Measurements from ENCODE around the gene TSPAN3. TPM values are rescaled to one million over a fixed set of nuclear protein-coding genes. Genes with fewer than 3 reads are reported as not detected.
A peak's percentile ranks its signal among the peaks of the same experiment; 100 is the strongest.

Gene TSPAN3
- total RNA-seq, 1 donor from 2014 or later, result 113 TPM

GRCh38 chr15:77083381-77084160 is 12.7 kb upstream of the TSPAN3 start:
- peaks cover 57% of the 10 kb centered on the region for H3K4me1 Mint-ChIP-seq

DNA sequence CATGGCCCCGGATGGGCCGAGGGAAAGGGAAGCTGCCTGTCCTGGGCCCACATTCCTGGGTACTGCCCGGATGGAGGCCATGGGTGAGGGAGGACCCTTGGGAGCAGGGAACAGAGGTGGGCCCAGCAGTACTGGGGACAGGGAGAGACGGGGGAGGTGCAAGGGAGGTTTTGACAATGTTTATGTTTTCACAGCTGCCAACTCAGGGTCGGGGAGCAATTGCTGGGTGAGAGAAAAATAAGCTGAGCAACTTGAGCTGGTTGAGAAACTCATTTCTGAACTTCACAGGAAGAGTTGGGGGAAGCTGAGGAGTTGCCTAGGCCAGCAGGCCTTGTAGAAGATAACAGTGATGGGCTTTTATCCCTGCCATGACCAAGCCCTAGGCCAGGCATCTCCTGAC is 11.1 kb upstream of the TSPAN3 start:
- TF ChIP-seq, protein P1, sequence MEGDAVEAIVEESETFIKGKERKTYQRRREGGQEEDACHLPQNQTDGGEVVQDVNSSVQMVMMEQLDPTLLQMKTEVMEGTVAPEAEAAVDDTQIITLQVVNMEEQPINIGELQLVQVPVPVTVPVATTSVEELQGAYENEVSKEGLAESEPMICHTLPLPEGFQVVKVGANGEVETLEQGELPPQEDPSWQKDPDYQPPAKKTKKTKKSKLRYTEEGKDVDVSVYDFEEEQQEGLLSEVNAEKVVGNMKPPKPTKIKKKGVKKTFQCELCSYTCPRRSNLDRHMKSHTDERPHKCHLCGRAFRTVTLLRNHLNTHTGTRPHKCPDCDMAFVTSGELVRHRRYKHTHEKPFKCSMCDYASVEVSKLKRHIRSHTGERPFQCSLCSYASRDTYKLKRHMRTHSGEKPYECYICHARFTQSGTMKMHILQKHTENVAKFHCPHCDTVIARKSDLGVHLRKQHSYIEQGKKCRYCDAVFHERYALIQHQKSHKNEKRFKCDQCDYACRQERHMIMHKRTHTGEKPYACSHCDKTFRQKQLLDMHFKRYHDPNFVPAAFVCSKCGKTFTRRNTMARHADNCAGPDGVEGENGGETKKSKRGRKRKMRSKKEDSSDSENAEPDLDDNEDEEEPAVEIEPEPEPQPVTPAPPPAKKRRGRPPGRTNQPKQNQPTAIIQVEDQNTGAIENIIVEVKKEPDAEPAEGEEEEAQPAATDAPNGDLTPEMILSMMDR (IDR thresholded peaks at IDR 0.05), result no peak
- ATAC-seq (ENCODE audit: low read depth) (no peak), DNase-seq (no peak)
- intact Hi-C loops (cut with micrococcal nuclease), result loop anchor here (5.0 to 10.0 kb wide), 2 partner anchors 105 to 737 kb away; no protein-coding TSS in a partner anchor
- H3K36me3 Mint-ChIP-seq (ENCODE audit: low read depth), result no peaks in the 10 kb centered on the region
- H3K4me3 Mint-ChIP-seq, result no peak overlapping the region
- H3K27me3 Mint-ChIP-seq, result no peaks in the 10 kb centered on the region
- CTCF ChIA-PET, result interaction anchor here (0.8 to 0.9 kb wide), 2 partner anchors 13 to 37 kb away, joined by 3 read pairs; no protein-coding TSS in a partner anchor
- POLR2A ChIA-PET, result interaction anchor here (0.6 to 1.9 kb wide), 4 partner anchors 11 to 461 kb away, joined by 3 to 9 read pairs (median 3); partner anchors contain the start of gene TSPAN3
- peaks cover 54% of the 10 kb centered on the region for H3K4me1 Mint-ChIP-seq
- H3K9me3 Mint-ChIP-seq, result no peaks in the 10 kb centered on the region
- H3K27ac Mint-ChIP-seq, result peak overlapping the region; percentile 20

More at GRCh38 chr15:77083381-77084160, 12.7 kb upstream of the TSPAN3 start:
- DNase-seq (peak; percentile 74), ATAC-seq (ENCODE audit: low read depth) (peak; percentile 97)
- H3K27me3 Mint-ChIP-seq, result no peaks in the 10 kb centered on the region
- no peaks in the 10 kb centered on the region for H3K9me3 Mint-ChIP-seq
- TF ChIP-seq, protein P1 (IDR thresholded peaks at IDR 0.05), result no peak
- H3K36me3 Mint-ChIP-seq (ENCODE audit: low read depth), result no peaks in the 10 kb centered on the region
- H3K27ac Mint-ChIP-seq, result peak overlapping the region; percentile 89
- peak overlapping the region; percentile 63 for H3K4me3 Mint-ChIP-seq
- CTCF ChIA-PET, result no interaction called here
- intact Hi-C loops (cut with micrococcal nuclease), result loop anchor here (1.0 to 10.0 kb wide), 3 partner anchors 12 to 739 kb away; partner anchors contain the start of gene TSPAN3
- POLR2A ChIA-PET, result interaction anchor here (0.7 to 1.9 kb wide), 3 partner anchors 13 to 24 kb away, joined by 4 to 14 read pairs (median 9); partner anchors contain the start of gene TSPAN3

GRCh38 chr15:77076323-77076915 is 5.5 kb upstream of the TSPAN3 start:
- DNase-seq, result no peak
- ChIA-PET CTCF (no interaction called here), POLR2A (no interaction called here)
- intact Hi-C loops (cut with micrococcal nuclease), result loop anchor here (10.0 kb wide), 1 partner anchor 1068 kb away; the partner anchor contains the start of gene IDH3A
- TF ChIP-seq, protein P1 (IDR thresholded peaks at IDR 0.05), result no peak
- Mint-ChIP-seq H3K4me3 (no peak overlapping the region), H3K9me3 (no peaks in the 10 kb centered on the region), H3K4me1 (peaks cover 11% of the 10 kb centered on the region), H3K27ac (no peak overlapping the region), H3K36me3 (ENCODE audit: low read depth) (no peaks in the 10 kb centered on the region), H3K27me3 (no peaks in the 10 kb centered on the region)
- no peak for ATAC-seq (ENCODE audit: low read depth)

GRCh38 chr15:77075528-77075927 is 4.6 kb upstream of the TSPAN3 start:
- no peak overlapping the region for H3K4me3 Mint-ChIP-seq
- H3K27ac Mint-ChIP-seq, result no peak overlapping the region
- ChIA-PET CTCF (no interaction called here), POLR2A (no interaction called here)
- DNase-seq (no peak), ATAC-seq (ENCODE audit: low read depth) (no peak)
- intact Hi-C loops (cut with micrococcal nuclease), result loop anchor here (10.0 kb wide), 1 partner anchor 1069 kb away; the partner anchor contains the start of gene IDH3A
- H3K4me1 Mint-ChIP-seq, result peaks cover 12% of the 10 kb centered on the region
- H3K27me3 Mint-ChIP-seq, result no peaks in the 10 kb centered on the region
- no peaks in the 10 kb centered on the region for H3K36me3 Mint-ChIP-seq (ENCODE audit: low read depth)
- TF ChIP-seq, protein P1 (IDR thresholded peaks at IDR 0.05), result no peak
- no peaks in the 10 kb centered on the region for H3K9me3 Mint-ChIP-seq

DNA sequence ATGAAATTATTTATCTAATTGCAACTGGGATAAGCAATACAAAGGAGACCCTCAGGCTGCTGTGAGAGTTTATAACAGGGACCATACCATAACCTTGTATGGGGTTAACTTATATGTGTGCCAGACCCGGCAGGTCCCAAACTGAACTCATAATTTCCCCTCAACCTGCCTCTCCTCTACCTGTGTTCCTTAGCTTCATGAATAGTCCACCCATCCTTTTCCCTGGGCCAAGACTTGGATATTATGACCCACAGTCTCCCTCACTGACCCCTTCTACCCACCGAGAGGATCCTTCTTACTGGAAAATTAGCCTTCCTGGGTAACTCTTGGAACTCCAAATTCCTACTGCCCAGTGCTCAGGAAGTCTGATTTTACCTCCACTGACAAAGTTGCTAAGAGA is 3.4 kb upstream of the TSPAN3 start:
- Mint-ChIP-seq H3K4me1 (peaks cover 19% of the 10 kb centered on the region), H3K4me3 (no peak overlapping the region), H3K36me3 (ENCODE audit: low read depth) (peaks cover 6% of the 10 kb centered on the region), H3K9me3 (no peaks in the 10 kb centered on the region), H3K27ac (peak overlapping the region; percentile 2), H3K27me3 (no peaks in the 10 kb centered on the region)
- intact Hi-C loops (cut with micrococcal nuclease), result loop anchor here (5.0 to 10.0 kb wide), 2 partner anchors 142 to 1070 kb away; partner anchors contain the start of genes IDH3A and RCN2
- POLR2A ChIA-PET, result no interaction called here
- TF ChIP-seq, protein P1 (IDR thresholded peaks at IDR 0.05), result no peak
- CTCF ChIA-PET, result no interaction called here
- ATAC-seq (ENCODE audit: low read depth), result no peak
- no peak for DNase-seq

All from activated B cell treated with CpG ODN at 0.5 μM for 24 hours (primary cell).